Pancreas (tissue), 10 donors: ENCODE results near the gene TAS2R41. TPM values are rescaled to one million over a fixed set of nuclear protein-coding genes. Genes with fewer than 3 reads are reported as not detected.
"Not testable (repeated sequence)": the region's sequence is repeated elsewhere in the genome, so short reads cannot be mapped to it uniquely, and the experiment has no call there.

ENCODE experiments used
- ATAC-seq, 4 donors: fragments of 200-7000 bp; cut with Tn5 transposase; one replicate each; pipeline versions ENCODE4 v1.8.0 to v1.9.1; 2020; ENCODE audit warnings: mild to moderate bottlenecking in 4 of 4, moderate library complexity in 4 of 4
- DNase-seq, 6 donors: peaks; one replicate each; pipeline ENCODE4 v3.0.0-alpha.2; 2020
- FAIRE-seq: peaks from 2 replicates; lab custom pipeline; 2012; peaks lifted over from hg19 to GRCh38; lab: Jason Lieb, UNC
- H3K27ac ChIP-seq, 4 donors: fragments of 200-600 bp; sonication (generic); 1 replicate in 3 of 4; 2 replicates in 1 of 4; pipeline versions ENCODE4 v1.5.0 to v1.8.0; 2020
- H3K27me3 ChIP-seq, 4 donors: fragments of 200-600 bp; one replicate each; pipeline ENCODE4 v1.8.0; 2021
- H3K36me3 ChIP-seq, 3 donors: fragments of 200-600 bp; sonication (generic) in 1 of 3; one replicate each; pipeline versions ENCODE4 v1.5.0 to v1.8.0; 2020 to 2021
- H3K4me1 ChIP-seq, 3 donors: fragments of 200-600 bp; one replicate each; pipeline ENCODE4 v1.8.0; 2021
- H3K4me3 ChIP-seq, 4 donors: fragments of 200-600 bp; sonication (generic) in 2 of 4; one replicate each; pipeline versions ENCODE4 v1.5.0 to v1.8.0; 2020 to 2021
- H3K9me3 ChIP-seq, 4 donors: fragments of 200-600 bp; one replicate each; pipeline ENCODE4 v1.8.0; 2021
- CTCF ChIP-seq, 4 donors: fragments of 200-600 bp; sonication (generic) in 3 of 4; IDR thresholded peaks; one replicate each; pipeline versions ENCODE4 v1.5.0 to v1.8.0; 2021; ENCODE audit warnings: antibody characterized with exemption in 4 of 4
- WGBS, 2 donors: extraction: QIAGEN DNeasy Blood & Tissue Kit; methylation state at CpG; one replicate each; pipeline ENCODE4 v1.1.7; 2013; 5-methylcytosine and 5-hydroxymethylcytosine counted together
- intact Hi-C, 3 donors: fragments of 100-400 bp; cut with DNase I; formaldehyde crosslinking; loops; one replicate each; pipeline versions ENCODE4 v1.11.1 to v1.14.2; 2022
- polyA plus RNA-seq, 2 donors: library from polyadenylated mRNA; stranded (reverse); fragments of 200-250 nt; gene quantifications; one replicate each; pipeline ENCODE4 v1.2.3, GENCODE V29; 2013
- total RNA-seq, 6 donors: library from RNA; stranded (reverse); fragmentation: NEBNext Ultra II Directional in 4 of 6; extraction: Animal tissue kit (Norgen Biotek cat#: 25700) in 4 of 6; gene quantifications; one replicate each; pipeline versions ENCODE4 v1.2.1 to v1.2.4, GENCODE V29; 2021 to 2023
- donor health status: healthy with polysubstance abuse.
- donor health status: DM: no; HTN: no; CAD: no; lungs with moderate emphysema.
- donor health status: DM: no; HTN: no; CAD: no.
- donor health status: control.
- donor health status: control.
- donor health status: Bipolar disorder and iron deficiency.
- donor health status: DM: yes; HTN: yes; CAD: no.
- donor health status: DM: no; HTN: no; CAD: no.
- donor health status: DM: no; HTN: no; CAD: no.
- donor health status: DM: yes; HTN: yes; CAD: no.

TAS2R41 gene
- total and polyA plus RNA-seq, 8 donors = 0.16 TPM; not detected in 7

- Histone ChIP-seq H3K27me3 (no peaks in the 10 kb centered on the region), H3K9me3 (no peaks in the 10 kb centered on the region), H3K36me3 (no peaks in the 10 kb centered on the region), H3K4me1 (no peaks in the 10 kb centered on the region), H3K4me3 (no peak overlapping the region), H3K27ac (no peak overlapping the region)
- no peak for ATAC-seq
- FAIRE-seq = no peak
- no peak for DNase-seq
- TF ChIP-seq CTCF (IDR thresholded peaks at IDR 0.05) = no peak
- intact Hi-C loops = no loop called here
- WGBS, 2 donors = 68 to 84% methylated on average over 1 of the region's 1 CpG
Measured at GRCh38 chr7:143467724-143468123, 9.9 kb upstream of the TAS2R41 start.

- DNase-seq, H3K9me3 ChIP-seq, H3K4me1 ChIP-seq, H3K4me3 ChIP-seq, ATAC-seq, H3K36me3 ChIP-seq, H3K27ac ChIP-seq, intact Hi-C loops, H3K27me3 ChIP-seq, FAIRE-seq: not testable (repeated sequence)
- WGBS, 2 donors = 63 to 70% methylated on average over 11 of the region's 11 CpGs
Measured at GRCh38 chr7:143472071-143472689, 5.5 kb upstream of the TAS2R41 start.

GRCh38 chr7:143479055-143479766 lies 1.5 kb downstream of the TAS2R41 start:
- Histone ChIP-seq H3K9me3 (no peaks in the 10 kb centered on the region), H3K27ac (no peak overlapping the region), H3K4me1 (no peaks in the 10 kb centered on the region), H3K36me3 (no peaks in the 10 kb centered on the region), H3K4me3 (no peak overlapping the region), H3K27me3 (no peaks in the 10 kb centered on the region)
- ATAC-seq = no peak
- no peak for FAIRE-seq
- WGBS, 2 donors = 41 to 44% methylated on average over 10 of the region's 10 CpGs
- intact Hi-C loops = no loop called here
- DNase-seq = no peak
- TF ChIP-seq CTCF (IDR thresholded peaks at IDR 0.05) = no peak

- no peaks in the 10 kb centered on the region for H3K36me3 ChIP-seq
- intact Hi-C loops = no loop called here
- H3K27me3 ChIP-seq = no peaks in the 10 kb centered on the region
- no peak overlapping the region for H3K4me3 ChIP-seq
- DNase-seq (no peak), FAIRE-seq (no peak), ATAC-seq (no peak)
- TF ChIP-seq CTCF (IDR thresholded peaks at IDR 0.05) = no peak
- no peaks in the 10 kb centered on the region for H3K4me1 ChIP-seq
- no peaks in the 10 kb centered on the region for H3K9me3 ChIP-seq
- no peak overlapping the region for H3K27ac ChIP-seq
Measured at GRCh38 chr7:143480501-143480900, 2.8 kb downstream of the TAS2R41 start.

- Histone ChIP-seq H3K9me3 (no peaks in the 10 kb centered on the region), H3K27me3 (no peaks in the 10 kb centered on the region), H3K36me3 (no peaks in the 10 kb centered on the region), H3K4me3 (no peak overlapping the region), H3K4me1 (no peaks in the 10 kb centered on the region), H3K27ac (no peak overlapping the region)
- ATAC-seq (no peak), DNase-seq (no peak), FAIRE-seq (no peak)
- 72 to 76% methylated on average over 3 of the region's 3 CpGs for WGBS, 2 donors
- no peak for TF ChIP-seq CTCF (IDR thresholded peaks at IDR 0.05)
- intact Hi-C loops = no loop called here
Measured at GRCh38 chr7:143484119-143484518, 6.4 kb downstream of the TAS2R41 start.
